DND-41 (cell line): Measurements from ENCODE around the gene ARVCF.

Experiments
- EZH2 ChIP-seq: IDR thresholded peaks from 3 replicates; pipeline ENCODE4 v1.6.1; 2012; ENCODE audit warnings: borderline replicate concordance, low read depth, mild to moderate bottlenecking, moderate library complexity, low read length, inconsistent platforms; ENCODE audit not compliant: severe bottlenecking
- TF ChIP-seq, protein P1 (sequence below): IDR thresholded peaks from 2 replicates; pipeline ENCODE4 v1.5.1; 2012; ENCODE audit warnings: borderline replicate concordance, low read length, moderate library complexity, mild to moderate bottlenecking; ENCODE audit not compliant: poor library complexity, severe bottlenecking; ENCODE audit errors: extremely low read depth

DNA sequence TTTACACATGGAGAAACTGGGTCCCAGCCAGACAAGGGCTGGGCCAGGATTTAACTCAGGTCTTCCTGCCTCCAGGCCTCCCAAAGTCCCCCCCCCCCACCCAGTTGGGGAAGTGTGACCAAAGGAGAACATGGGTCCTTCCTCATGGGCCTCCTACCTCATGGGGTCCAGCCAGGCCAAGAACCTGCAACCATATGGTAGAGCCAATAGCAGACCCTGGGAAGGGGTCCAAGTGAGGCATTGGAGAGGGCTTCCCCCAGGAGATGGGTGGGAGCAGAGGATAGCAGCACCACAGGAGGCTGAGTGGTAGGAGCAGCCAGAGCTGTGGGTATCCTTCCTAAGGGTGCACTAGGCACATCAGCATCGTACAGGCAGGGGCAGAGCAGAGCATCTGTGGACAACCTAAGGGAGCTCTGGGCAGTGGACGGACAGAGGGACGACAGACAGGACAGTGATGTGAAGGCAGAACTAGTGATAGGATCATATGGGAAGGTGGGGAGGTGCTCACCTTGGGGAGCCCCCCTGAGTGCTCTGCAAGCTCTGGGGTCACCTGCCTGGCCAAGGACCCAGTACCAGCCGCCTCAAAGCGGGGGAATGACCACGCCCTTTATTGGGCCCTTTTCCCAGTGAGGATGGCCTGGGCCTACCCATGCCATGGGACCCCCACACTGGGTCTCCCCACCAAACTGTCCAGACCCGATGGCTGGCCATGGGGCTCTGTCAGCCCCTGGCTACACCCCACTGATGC lies 4.5 kb downstream of the ARVCF start:
- TF ChIP-seq, protein P1, sequence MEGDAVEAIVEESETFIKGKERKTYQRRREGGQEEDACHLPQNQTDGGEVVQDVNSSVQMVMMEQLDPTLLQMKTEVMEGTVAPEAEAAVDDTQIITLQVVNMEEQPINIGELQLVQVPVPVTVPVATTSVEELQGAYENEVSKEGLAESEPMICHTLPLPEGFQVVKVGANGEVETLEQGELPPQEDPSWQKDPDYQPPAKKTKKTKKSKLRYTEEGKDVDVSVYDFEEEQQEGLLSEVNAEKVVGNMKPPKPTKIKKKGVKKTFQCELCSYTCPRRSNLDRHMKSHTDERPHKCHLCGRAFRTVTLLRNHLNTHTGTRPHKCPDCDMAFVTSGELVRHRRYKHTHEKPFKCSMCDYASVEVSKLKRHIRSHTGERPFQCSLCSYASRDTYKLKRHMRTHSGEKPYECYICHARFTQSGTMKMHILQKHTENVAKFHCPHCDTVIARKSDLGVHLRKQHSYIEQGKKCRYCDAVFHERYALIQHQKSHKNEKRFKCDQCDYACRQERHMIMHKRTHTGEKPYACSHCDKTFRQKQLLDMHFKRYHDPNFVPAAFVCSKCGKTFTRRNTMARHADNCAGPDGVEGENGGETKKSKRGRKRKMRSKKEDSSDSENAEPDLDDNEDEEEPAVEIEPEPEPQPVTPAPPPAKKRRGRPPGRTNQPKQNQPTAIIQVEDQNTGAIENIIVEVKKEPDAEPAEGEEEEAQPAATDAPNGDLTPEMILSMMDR, result no peak
- TF ChIP-seq EZH2, result no peak
